Adrenal gland (tissue), 12 donors: ENCODE data around the gene CIPC. TPM values are rescaled to one million over a fixed set of nuclear protein-coding genes. Genes with fewer than 3 reads are reported as not detected.

Source experiments
- DNase-seq, 7 donors: peaks; one replicate each; pipeline ENCODE4 v3.0.0-alpha.2; 2019 to 2020
- H3K27ac ChIP-seq, 5 donors: fragments of 200-600 bp; sonication (generic) in 4 of 5; 1 replicate in 3 of 5; 2 replicates in 2 of 5; pipeline versions ENCODE4 v1.5.1 to v1.8.0; 2016 to 2020; ENCODE audit warnings: mild to moderate bottlenecking in 1 of 5
- H3K27me3 ChIP-seq: fragments of 200-600 bp; 2 replicates; pipeline ENCODE4 v1.8.0; 2021
- H3K36me3 ChIP-seq, 2 donors: fragments of 200-600 bp; replicated peaks in 1 of 2; 1 replicate in 1 of 2; 2 replicates in 1 of 2; pipeline versions ENCODE4 v1.5.1 to v1.8.0; 2018 to 2022
- H3K4me1 ChIP-seq, 2 donors: fragments of 200-600 bp; replicated peaks in 1 of 2; 1 replicate in 1 of 2; 2 replicates in 1 of 2; pipeline versions ENCODE4 v1.5.1 to v1.8.0; 2018 to 2021
- H3K4me3 ChIP-seq, 4 donors: fragments of 200-600 bp; sonication (generic) in 3 of 4; one replicate each; pipeline ENCODE4 v1.5.1; 2016 to 2018
- H3K9me3 ChIP-seq, 3 donors: fragments of 200-600 bp; sonication (generic) in 1 of 3; replicated peaks in 1 of 3; 1 replicate in 2 of 3; 2 replicates in 1 of 3; pipeline versions ENCODE4 v1.5.1 to v1.8.0; 2016 to 2021
- CTCF ChIP-seq, 6 experiments: fragments of 450-650 bp in 4 of 6; fragments of 200-600 bp in 2 of 6; sonication (generic) in 1 of 6; IDR thresholded peaks; 1 replicate in 5 of 6; 2 replicates in 1 of 6; pipeline versions ENCODE4 v1.5.1 to v1.8.0; 2016 to 2021; ENCODE audit warnings: antibody characterized with exemption in 6 of 6, mild to moderate bottlenecking in 2 of 6, moderate library complexity in 1 of 6
- POLR2A ChIP-seq, 2 donors: fragments of 450-650 bp; IDR thresholded peaks; one replicate each; pipeline ENCODE4 v1.6.1; 2017; ENCODE audit warnings: antibody characterized with exemption in 2 of 2, mild to moderate bottlenecking in 2 of 2, moderate library complexity in 1 of 2
- WGBS, 4 donors: extraction: QIAGEN DNeasy Blood & Tissue Kit in 2 of 4; methylation state at CpG; one replicate each; pipeline versions ENCODE4 v1.1.5 to v1.1.7; 2013 to 2017; 5-methylcytosine and 5-hydroxymethylcytosine counted together
- intact Hi-C, 2 donors: fragments of 100-400 bp; cut with DNase I; formaldehyde crosslinking; loops; one replicate each; pipeline versions ENCODE4 v1.14.1 to v1.15.0; 2022 to 2023
- polyA plus RNA-seq, 3 donors: library from polyadenylated mRNA; stranded (reverse); fragments of 200-250 nt in 2 of 3; fragments of 350-450 nt in 1 of 3; fragmentation: Illumina TruSeq in 1 of 3; extraction: RNeasy Lipid Tissue Mini Kit (QIAGEN cat#74804) in 1 of 3; gene quantifications; one replicate each; pipeline ENCODE4 v1.2.3, GENCODE V29; 2013 to 2014
- total RNA-seq, 9 donors: library from RNA; depleted of rRNA in 4 of 9; stranded (reverse); fragments of >200 nt in 4 of 9; fragments of 120-200 nt in 1 of 9; fragmentation: NEBNext Ultra II Directional in 1 of 9; extraction: Animal tissue kit (Norgen Biotek cat#: 25700) in 1 of 9; gene quantifications; one replicate each; pipeline versions ENCODE4 v1.1.0 to v1.2.4, GENCODE V29; 2013 to 2023
- donor health status: healthy with polysubstance abuse.
- donor health status: Bipolar disorder and iron deficiency.
- donor health status: DM: yes; HTN: yes; CAD: no.
- donor health status: DM: no; HTN: no; CAD: no.
- donor health status: DM: no; HTN: no; CAD: no.
- donor health status: DM: yes; HTN: yes; CAD: no.

The CIPC gene
- total and polyA plus RNA-seq, 12 donors = 3.7 to 48.6 (median 26.1) TPM

- TF ChIP-seq POLR2A (IDR thresholded peaks at IDR 0.05) (no peak), CTCF (IDR thresholded peaks at IDR 0.05) (no peak)
- peak overlapping the region in 1 of 5 donors; percentile 74 for H3K27ac ChIP-seq
- WGBS, 4 donors = 87 to 94% (median 91%) methylated on average over 7 of the region's 7 CpGs
- peaks cover 22 to 41% of the 10 kb centered on the region in 2 donors for H3K4me1 ChIP-seq
- peaks cover 0 to 18% of the 10 kb centered on the region in 2 donors for H3K36me3 ChIP-seq
- no peaks in the 10 kb centered on the region for H3K9me3 ChIP-seq
- intact Hi-C loops = no loop called here
- DNase-seq = peak in 1 of 7 donors; percentile 27
- no peak overlapping the region for H3K4me3 ChIP-seq
- H3K27me3 ChIP-seq = no peaks in the 10 kb centered on the region
These were observed 21.8 kb downstream of the CIPC start for GRCh38 chr14:77119851-77120250.

- Histone ChIP-seq H3K4me3 (no peak overlapping the region), H3K9me3 (no peaks in the 10 kb centered on the region), H3K27me3 (no peaks in the 10 kb centered on the region), H3K4me1 (peaks cover 22 to 45% of the 10 kb centered on the region in 2 donors), H3K36me3 (peaks cover 0 to 12% of the 10 kb centered on the region in 2 donors), H3K27ac (peak overlapping the region in 4 of 5 donors; percentile 54 to 74 (median 62))
- no peak for TF ChIP-seq POLR2A (IDR thresholded peaks at IDR 0.05)
- no peak for TF ChIP-seq CTCF (IDR thresholded peaks at IDR 0.05)
- intact Hi-C loops = no loop called here
- peak in 6 of 7 donors; percentile 48 to 78 (median 54) for DNase-seq
- 32 to 49% (median 34%) methylated on average over 9 of the region's 9 CpGs for WGBS, 4 donors
These were observed 23.0 kb downstream of the CIPC start for GRCh38 chr14:77120771-77121743.

- Histone ChIP-seq H3K27ac (peak overlapping the region in 2 of 5 donors; percentile 32 to 44), H3K4me1 (peaks cover 22 to 45% of the 10 kb centered on the region in 2 donors), H3K9me3 (no peaks in the 10 kb centered on the region), H3K4me3 (no peak overlapping the region), H3K36me3 (peaks cover 0 to 4% of the 10 kb centered on the region in 2 donors), H3K27me3 (no peaks in the 10 kb centered on the region)
- peak in 4 of 7 donors; percentile 38 to 68 (median 63) for DNase-seq
- WGBS, 4 donors = 56 to 67% (median 63%) methylated on average over 4 to 6 of the region's 6 CpGs
- intact Hi-C loops = no loop called here
- TF ChIP-seq POLR2A (IDR thresholded peaks at IDR 0.05) (no peak), CTCF (IDR thresholded peaks at IDR 0.05) (no peak)
These were observed 24.6 kb downstream of the CIPC start for GRCh38 chr14:77122526-77123125.
